Measurements from ENCODE around the gene TMPRSS11B.
"Not testable (repeated sequence)": the region's sequence is repeated elsewhere in the genome, so short reads cannot be mapped to it uniquely, and the experiment has no call there.

Gene TMPRSS11B

DNA sequence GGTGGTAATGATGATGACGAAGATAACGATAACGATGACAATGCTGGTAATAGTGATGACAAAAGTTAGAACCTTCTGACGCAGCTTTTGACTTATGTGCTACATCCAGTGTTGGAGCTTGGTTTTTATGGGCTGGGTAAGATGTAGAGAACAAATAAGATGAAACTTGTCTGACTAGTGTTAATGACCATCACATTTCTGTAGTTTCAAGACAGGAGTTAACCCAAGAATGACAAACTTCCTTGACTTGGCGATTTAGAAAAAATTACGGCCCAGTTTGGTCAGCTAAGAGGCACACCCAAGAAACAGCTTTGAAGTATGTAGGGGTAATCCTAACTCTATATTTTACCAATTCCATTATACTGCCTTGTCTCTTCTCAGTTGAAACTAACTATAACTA, at the start of gene TMPRSS11B:
Gene TMPRSS11B (minus strand): TSS at position 101 of the 400 bp plus-strand sequence. CDS start 136 bp downstream, outside the sequence.
- DNase-seq (ENCODE audit: low spot score): no peak
- FAIRE-seq: no peak

DNA sequence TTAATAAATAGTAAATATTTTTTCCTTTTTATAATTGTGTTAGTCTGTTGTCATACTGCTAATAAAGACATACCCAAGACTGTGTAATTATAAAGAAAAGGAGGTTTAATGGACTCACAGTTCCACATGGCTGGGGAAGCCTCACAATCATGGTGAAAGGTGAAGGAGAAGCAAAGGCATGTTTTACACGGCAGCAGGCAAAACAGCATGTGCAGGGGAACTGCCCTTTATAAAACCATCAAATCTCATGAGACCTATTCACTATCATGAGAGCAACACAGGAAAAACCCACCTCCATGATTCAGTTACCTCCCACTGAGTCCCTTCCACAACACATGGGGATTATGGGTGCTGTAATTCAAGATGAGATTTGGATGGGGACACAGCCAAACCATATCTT, 45.8 kb upstream of the TMPRSS11B start:
- DNase-seq (ENCODE audit: low spot score) (no peak), FAIRE-seq (no peak)

DNA sequence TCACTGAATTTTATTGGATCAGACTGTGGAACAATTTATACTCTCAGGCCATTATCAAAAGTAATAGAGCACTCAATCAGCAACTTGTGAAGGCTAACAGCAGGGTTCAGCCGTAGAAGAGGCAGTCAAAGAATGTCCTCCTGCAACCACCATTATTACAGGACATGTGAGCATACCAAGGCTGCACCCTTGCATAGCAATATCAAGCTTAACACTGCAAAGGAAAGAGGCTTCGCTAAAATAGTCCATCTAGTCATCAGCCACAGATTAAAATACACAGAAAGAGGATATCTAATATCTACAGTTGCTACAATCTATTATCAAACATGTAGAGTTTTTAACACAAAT, 42.9 kb upstream of the TMPRSS11B start:
- FAIRE-seq (no peak), DNase-seq (ENCODE audit: low spot score) (no peak)

GRCh38 chr4:68287704-68288392, 42.4 kb upstream of the TMPRSS11B start:
- FAIRE-seq: no peak

GRCh38 chr4:68283714-68284113, 38.2 kb upstream of the TMPRSS11B start:
- FAIRE-seq (no peak), DNase-seq (ENCODE audit: low spot score) (no peak)

More at GRCh38 chr4:68287704-68288392, 42.4 kb upstream of the TMPRSS11B start:
- DNase-seq (ENCODE audit: low spot score): no peak

DNA sequence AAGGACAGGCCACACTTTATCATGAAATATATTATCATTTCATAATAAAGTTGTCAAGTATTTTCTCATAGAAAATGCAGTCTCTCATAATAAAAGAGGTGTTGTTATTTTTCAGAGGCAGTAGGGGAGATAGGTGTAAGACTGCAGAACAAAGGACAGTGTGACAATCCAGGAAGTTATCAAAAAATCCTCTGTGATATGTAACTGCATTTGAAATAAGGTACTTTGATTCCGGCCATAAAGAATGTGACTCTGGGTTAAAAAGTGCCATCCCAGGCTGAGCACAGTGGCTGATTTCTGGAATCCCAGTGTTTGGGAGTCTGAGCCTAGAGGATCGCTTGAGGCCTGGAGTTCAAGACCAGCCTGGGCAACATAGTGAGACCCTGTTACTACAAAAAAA, 37.6 kb upstream of the TMPRSS11B start:
- DNase-seq (ENCODE audit: low spot score): no peak
- no peak for FAIRE-seq

GRCh38 chr4:68281796-68282740, 36.6 kb upstream of the TMPRSS11B start:
- not testable (repeated sequence) for DNase-seq (ENCODE audit: low spot score); FAIRE-seq

DNA sequence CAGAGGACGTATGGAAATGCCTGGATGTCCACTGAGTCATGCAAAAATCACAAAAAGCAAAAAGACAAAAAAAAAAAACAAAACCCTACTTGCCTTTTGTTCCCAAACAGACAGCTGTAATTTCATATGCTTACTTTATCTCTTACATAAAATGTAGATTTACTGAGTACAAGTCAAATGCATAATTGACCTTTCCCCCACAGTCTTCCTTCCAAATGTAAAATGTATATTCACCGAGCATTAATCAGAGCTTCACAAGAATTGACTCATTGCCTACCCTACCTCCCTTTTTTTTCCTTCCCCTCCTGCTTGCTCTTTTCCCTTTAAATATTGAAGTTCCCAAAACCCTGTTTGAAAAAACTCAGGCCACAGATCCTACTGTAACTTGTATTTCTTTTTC, 32.5 kb upstream of the TMPRSS11B start:
- no peak for DNase-seq (ENCODE audit: low spot score)
- FAIRE-seq: no peak

DNA sequence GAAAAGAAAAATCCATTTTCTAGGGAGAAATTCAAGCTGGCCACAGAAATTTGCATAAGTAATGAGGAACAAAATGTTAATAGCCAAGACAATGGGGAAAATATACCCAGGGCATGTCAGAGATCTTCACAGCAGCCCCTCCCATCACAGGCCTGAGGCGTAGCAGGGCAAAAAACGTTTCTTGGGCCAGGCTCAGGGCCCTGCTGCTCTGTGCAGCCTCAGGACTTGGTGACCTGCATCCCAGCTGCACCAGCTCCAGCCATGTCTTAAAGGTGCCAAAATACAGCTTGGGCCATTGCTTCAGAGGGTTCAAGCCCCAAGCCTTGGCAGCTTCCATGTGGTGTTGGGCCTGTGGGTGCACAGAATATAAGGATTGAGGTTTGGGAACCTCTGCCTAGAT, 32.1 kb upstream of the TMPRSS11B start:
- no peak for FAIRE-seq

DNA sequence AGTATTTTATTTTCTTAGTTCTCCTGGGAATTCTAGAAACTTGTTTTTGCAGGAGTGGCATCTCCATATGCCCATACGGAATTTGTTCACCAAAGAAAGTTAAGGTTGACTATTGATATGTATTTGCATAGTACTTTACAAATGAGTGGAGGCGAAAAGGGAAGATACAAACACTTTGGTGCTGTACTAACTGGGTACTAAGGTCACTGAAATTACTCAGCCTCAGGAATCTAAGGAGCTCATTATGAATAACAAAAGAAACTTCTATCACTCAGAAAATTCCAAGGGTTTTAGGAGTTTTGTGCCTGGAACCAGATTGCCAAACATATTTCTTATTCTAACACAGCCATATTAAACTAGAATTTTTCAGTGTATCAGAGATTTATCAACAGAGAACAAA, 27.4 kb upstream of the TMPRSS11B start:
- no peak for FAIRE-seq
- no peak for DNase-seq (ENCODE audit: low spot score)

More for the DNA sequence above, 32.1 kb upstream of the TMPRSS11B start:
- no peak for DNase-seq (ENCODE audit: low spot score)

DNA sequence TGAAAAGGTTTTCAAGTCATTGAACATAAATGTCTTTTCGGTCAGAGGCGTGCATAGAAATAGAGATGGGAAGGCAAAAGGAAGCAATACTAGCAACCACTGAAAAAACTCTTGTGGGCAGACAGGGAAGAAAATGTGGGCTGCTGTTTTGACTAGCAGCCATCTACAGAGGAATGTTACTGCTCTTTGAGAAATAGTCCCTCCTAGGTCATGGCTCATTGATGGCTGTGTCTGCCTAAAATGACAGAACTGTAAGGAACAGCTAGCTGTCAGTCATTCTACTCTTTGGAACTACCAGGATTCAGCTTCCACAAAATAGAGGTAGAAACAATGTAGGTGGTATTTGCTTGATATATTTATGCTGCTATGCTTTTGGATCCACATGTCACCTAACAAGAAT, 26.9 kb upstream of the TMPRSS11B start:
- DNase-seq (ENCODE audit: low spot score): no peak
- no peak for FAIRE-seq

- FAIRE-seq (peak; percentile 85), DNase-seq (ENCODE audit: low spot score) (peak; percentile 44)
Measured at GRCh38 chr4:68271851-68272357, 26.4 kb upstream of the TMPRSS11B start.

DNA sequence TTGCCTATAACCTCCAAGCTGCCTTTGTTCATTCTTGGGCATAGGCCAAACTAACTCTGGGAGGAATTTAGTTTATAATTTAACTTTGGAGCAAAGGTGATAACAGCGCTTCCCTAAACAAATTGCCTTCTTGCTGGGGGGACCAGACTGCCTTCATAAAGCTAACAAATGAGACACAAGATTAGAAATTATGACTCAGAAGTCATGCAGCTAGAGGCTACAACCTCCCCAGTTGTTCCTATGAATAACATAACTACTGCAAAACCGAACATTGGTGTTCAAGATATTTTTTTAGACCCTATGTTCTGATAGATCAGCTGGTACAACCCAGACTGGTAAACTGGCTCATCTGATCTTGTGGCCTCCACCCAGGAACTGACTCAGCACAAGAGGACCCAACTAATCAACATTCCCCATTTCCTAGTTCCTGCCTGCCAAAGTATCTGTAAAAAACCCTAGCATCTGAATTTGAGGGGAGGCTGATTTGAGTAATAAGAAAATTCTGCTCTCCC, 22.0 kb upstream of the TMPRSS11B start:
- FAIRE-seq (peak; percentile 28), DNase-seq (ENCODE audit: low spot score) (peak; percentile 71)

- FAIRE-seq: no peak
Measured at GRCh38 chr4:68264875-68265565, 19.5 kb upstream of the TMPRSS11B start.

DNA sequence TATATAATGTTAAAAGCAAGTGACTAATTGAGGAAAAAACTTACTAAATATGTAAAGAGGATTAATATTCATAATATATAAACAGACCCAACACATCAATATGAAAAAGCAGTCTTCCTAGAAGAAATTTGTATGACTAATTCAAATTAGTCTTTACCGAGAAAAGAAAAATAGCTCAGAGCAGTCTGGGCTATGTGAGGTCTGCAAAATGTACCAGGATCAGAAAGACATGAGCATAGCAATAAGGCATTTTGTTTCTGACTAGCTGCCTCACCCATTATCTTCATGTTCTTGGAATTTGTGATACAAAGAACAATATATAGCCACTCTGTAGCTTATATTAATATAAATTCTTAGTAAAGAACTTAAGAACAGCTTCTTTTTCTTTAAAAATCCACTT, 13.7 kb upstream of the TMPRSS11B start:
- FAIRE-seq (no peak), DNase-seq (ENCODE audit: low spot score) (no peak)

More at GRCh38 chr4:68264875-68265565, 19.5 kb upstream of the TMPRSS11B start:
- DNase-seq (ENCODE audit: low spot score): no peak

DNA sequence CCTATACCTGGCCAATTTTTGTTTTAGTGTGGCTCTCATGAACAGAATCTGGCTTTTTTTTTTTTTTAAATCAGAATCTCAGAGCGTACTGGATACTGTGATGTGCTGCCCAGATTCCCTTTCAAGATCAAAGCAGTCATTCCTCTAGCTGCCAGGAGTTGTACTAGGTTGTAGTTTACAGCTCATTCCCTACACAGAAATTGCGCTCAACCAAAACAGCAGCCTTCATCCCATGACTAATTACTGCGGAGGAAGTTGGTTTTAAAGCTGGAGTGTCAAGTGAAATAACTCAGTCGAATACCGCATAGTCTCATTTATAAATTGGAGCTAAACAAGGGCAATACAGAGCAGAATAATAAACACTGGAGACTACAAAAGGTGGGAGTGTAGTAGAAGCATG, 12.2 kb upstream of the TMPRSS11B start:
- FAIRE-seq: no peak
- no peak for DNase-seq (ENCODE audit: low spot score)

- no peak for DNase-seq (ENCODE audit: low spot score)
- FAIRE-seq: no peak
Measured at GRCh38 chr4:68256284-68256683, 10.8 kb upstream of the TMPRSS11B start.

DNA sequence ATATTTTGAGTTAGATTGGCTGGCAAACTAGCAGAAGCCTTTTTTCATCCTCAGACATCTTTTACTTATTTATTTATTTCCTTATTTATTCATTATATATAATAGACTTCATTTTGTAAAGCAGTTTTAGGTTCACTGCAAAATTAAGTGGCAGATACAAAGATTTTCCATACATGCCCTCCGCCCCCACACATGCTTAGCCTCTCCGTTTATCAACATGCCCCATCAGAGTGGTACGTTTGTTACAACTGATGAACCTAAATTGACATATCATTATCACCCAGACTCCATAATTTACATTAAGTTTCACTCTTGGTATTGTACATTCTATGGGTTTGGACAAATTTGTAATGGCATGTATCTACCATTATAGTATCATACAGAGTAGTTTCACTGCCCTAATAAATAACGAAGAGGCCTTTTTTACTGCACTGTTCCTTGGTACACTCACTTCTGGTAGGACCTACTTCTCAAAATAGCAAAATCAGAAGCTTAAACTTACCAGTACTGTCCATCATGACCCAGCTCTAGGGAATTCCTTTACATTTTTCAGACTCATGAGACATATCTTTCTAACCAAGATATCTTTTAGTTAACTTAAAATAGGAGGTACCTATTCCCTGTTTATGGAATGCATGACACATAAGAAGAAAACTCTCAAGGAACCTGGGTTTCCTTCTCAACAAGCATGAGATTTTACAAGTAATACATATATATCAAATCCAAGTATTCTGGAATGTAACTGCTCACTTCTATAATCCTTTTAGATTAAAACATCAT, 4.8 kb upstream of the TMPRSS11B start:
- FAIRE-seq (no peak), DNase-seq (ENCODE audit: low spot score) (no peak)

- no peak for DNase-seq (ENCODE audit: low spot score)
- no peak for FAIRE-seq
Measured at GRCh38 chr4:68249434-68249833, 3.9 kb upstream of the TMPRSS11B start.

DNA sequence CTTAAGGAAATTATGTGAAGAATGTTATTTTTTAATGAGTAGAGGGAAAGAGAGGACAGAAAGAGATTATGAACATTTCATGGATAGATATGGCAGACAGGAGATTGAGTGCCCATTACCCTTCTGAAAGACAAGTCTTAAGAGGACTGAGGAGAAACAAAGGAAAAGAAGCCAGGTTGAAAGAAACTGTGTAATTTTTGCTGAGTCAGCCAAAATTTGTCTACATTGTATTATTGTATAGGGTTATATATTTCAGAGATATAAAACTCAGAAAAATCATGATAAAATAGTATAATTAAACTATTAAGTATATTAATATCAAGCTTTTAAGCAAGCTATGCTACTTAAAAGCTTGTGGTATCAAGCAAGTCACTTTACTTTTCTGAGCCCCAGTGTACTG, 4.9 kb downstream of the TMPRSS11B start:
- FAIRE-seq (no peak), DNase-seq (ENCODE audit: low spot score) (no peak)

DNA sequence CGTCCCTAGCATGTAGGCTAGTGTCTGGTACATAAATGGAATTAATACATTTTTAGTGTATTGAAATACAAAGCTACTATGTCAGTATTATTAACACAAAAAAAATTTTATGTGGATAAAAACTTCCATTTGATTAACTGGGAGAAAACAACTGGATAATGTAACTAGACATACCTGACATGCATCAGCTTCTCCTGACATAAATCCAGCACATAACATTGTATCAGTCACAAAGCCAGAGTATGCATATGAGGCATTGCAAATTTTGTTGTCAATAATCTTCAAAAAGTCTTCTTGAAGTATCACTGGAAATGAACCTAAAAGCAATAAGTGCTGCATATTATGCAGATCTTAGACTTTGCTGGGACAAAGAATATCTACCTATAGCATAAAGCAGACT, 16.9 kb downstream of the TMPRSS11B start:
- FAIRE-seq (no peak), DNase-seq (ENCODE audit: low spot score) (no peak)
